Sigmoid colon (tissue), 7 donors: ENCODE measurements around the gene BPIFB2. TPM values are rescaled to one million over a fixed set of nuclear protein-coding genes. Genes with fewer than 3 reads are reported as not detected.

ENCODE experiments used
- DNase-seq: peaks from one replicate; pipeline ENCODE4 v3.0.0-alpha.2; 2019
- H3K27ac ChIP-seq, 4 donors: fragments of 200-600 bp; sonication (generic); one replicate each; pipeline ENCODE4 v1.5.1; 2016 to 2019; ENCODE audit warnings: mild to moderate bottlenecking in 1 of 4
- H3K27me3 ChIP-seq, 3 donors: fragments of 200-600 bp; sonication (generic); one replicate each; pipeline ENCODE4 v1.5.1; 2019; ENCODE audit warnings: mild to moderate bottlenecking in 1 of 3
- H3K36me3 ChIP-seq, 4 donors: fragments of 200-600 bp; sonication (generic); one replicate each; pipeline ENCODE4 v1.5.1; 2016 to 2019
- H3K4me1 ChIP-seq, 4 donors: fragments of 200-600 bp; sonication (generic); one replicate each; pipeline ENCODE4 v1.5.1; 2017 to 2019
- H3K4me3 ChIP-seq, 4 donors: fragments of 200-600 bp; sonication (generic); one replicate each; pipeline ENCODE4 v1.5.1; 2017 to 2019; ENCODE audit warnings: mild to moderate bottlenecking in 2 of 4, moderate library complexity in 1 of 4
- H3K9me3 ChIP-seq, 4 donors: fragments of 200-600 bp in 3 of 4; sonication (generic) in 3 of 4; one replicate each; pipeline versions ENCODE4 v1.5.1 to v1.6.1; 2013 to 2019
- EP300 ChIP-seq, 4 donors: sonication (generic); formaldehyde crosslinking; IDR thresholded peaks; one replicate each; pipeline ENCODE4 v1.6.1; 2017; ENCODE audit warnings: antibody characterized with exemption in 4 of 4
- POLR2A ChIP-seq, 2 donors: fragments of 450-650 bp; IDR thresholded peaks; one replicate each; pipeline ENCODE4 v1.6.1; 2016; ENCODE audit warnings: antibody characterized with exemption in 2 of 2, mild to moderate bottlenecking in 2 of 2, moderate library complexity in 2 of 2
- POLR2AphosphoS5 ChIP-seq, 4 donors: sonication (generic); formaldehyde crosslinking; IDR thresholded peaks; one replicate each; pipeline ENCODE4 v1.6.1; 2017; ENCODE audit warnings: antibody characterized with exemption in 4 of 4
- WGBS, 2 donors: extraction: QIAGEN DNeasy Blood & Tissue Kit; methylation state at CpG; one replicate each; pipeline ENCODE4 v1.1.7; 2013; 5-methylcytosine and 5-hydroxymethylcytosine counted together
- intact Hi-C: fragments of 100-400 bp; cut with DNase I; formaldehyde crosslinking; loops from one replicate; pipeline ENCODE4 v1.15.1; 2023
- polyA plus RNA-seq, 3 donors: library from polyadenylated mRNA; stranded (reverse); fragments of 200-250 nt; gene quantifications; one replicate each; pipeline ENCODE4 v1.2.3, GENCODE V29; 2013
- total RNA-seq, 4 donors: library from RNA; depleted of rRNA; stranded (reverse); fragments of >200 nt; gene quantifications; one replicate each; pipeline ENCODE4 v1.1.0, GENCODE V29; 2016
- TF ChIP-seq, protein P1 (sequence below), 4 experiments: fragments of 450-650 bp in 3 of 4; fragments of 200-600 bp in 1 of 4; IDR thresholded peaks; one replicate each; pipeline ENCODE4 v1.5.1; 2016 to 2019; ENCODE audit warnings: antibody characterized with exemption in 4 of 4, mild to moderate bottlenecking in 3 of 4, moderate library complexity in 2 of 4
- donor health status: healthy with polysubstance abuse.
- donor health status: Bipolar disorder and iron deficiency.
- donor health status: healthy.

BPIFB2 gene
- total and polyA plus RNA-seq, 7 donors: not detected

- Histone ChIP-seq H3K9me3 (no peaks in the 10 kb centered on the region), H3K4me1 (no peaks in the 10 kb centered on the region), H3K36me3 (no peaks in the 10 kb centered on the region), H3K27me3 (peaks cover 0 to 6% (median 0%) of the 10 kb centered on the region in 3 donors), H3K4me3 (no peak overlapping the region), H3K27ac (no peak overlapping the region)
- intact Hi-C loops: no loop called here
- TF ChIP-seq, protein P1, sequence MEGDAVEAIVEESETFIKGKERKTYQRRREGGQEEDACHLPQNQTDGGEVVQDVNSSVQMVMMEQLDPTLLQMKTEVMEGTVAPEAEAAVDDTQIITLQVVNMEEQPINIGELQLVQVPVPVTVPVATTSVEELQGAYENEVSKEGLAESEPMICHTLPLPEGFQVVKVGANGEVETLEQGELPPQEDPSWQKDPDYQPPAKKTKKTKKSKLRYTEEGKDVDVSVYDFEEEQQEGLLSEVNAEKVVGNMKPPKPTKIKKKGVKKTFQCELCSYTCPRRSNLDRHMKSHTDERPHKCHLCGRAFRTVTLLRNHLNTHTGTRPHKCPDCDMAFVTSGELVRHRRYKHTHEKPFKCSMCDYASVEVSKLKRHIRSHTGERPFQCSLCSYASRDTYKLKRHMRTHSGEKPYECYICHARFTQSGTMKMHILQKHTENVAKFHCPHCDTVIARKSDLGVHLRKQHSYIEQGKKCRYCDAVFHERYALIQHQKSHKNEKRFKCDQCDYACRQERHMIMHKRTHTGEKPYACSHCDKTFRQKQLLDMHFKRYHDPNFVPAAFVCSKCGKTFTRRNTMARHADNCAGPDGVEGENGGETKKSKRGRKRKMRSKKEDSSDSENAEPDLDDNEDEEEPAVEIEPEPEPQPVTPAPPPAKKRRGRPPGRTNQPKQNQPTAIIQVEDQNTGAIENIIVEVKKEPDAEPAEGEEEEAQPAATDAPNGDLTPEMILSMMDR (IDR thresholded peaks at IDR 0.05): no peak
- no peak for TF ChIP-seq EP300 (IDR thresholded peaks at IDR 0.05)
- TF ChIP-seq POLR2AphosphoS5 (IDR thresholded peaks at IDR 0.05): no peak
- no peak for TF ChIP-seq POLR2A (IDR thresholded peaks at IDR 0.05)
- DNase-seq: no peak
- 66 to 78% methylated on average over 12 of the region's 12 CpGs for WGBS, 2 donors
These were observed 6.3 kb downstream of the BPIFB2 start for GRCh38 chr20:33013701-33014326.

GRCh38 chr20:33014336-33015113 is 7.0 kb downstream of the BPIFB2 start:
- Histone ChIP-seq H3K27ac (no peak overlapping the region), H3K36me3 (no peaks in the 10 kb centered on the region), H3K9me3 (no peaks in the 10 kb centered on the region), H3K4me1 (no peaks in the 10 kb centered on the region), H3K4me3 (no peak overlapping the region), H3K27me3 (peaks cover 0 to 6% (median 0%) of the 10 kb centered on the region in 3 donors)
- WGBS, 2 donors: 54 to 67% methylated on average over 16 of the region's 16 CpGs
- DNase-seq: no peak
- intact Hi-C loops: no loop called here
- TF ChIP-seq, protein P1 (IDR thresholded peaks at IDR 0.05): no peak
- TF ChIP-seq EP300 (IDR thresholded peaks at IDR 0.05) (no peak), POLR2AphosphoS5 (IDR thresholded peaks at IDR 0.05) (no peak)

DNA sequence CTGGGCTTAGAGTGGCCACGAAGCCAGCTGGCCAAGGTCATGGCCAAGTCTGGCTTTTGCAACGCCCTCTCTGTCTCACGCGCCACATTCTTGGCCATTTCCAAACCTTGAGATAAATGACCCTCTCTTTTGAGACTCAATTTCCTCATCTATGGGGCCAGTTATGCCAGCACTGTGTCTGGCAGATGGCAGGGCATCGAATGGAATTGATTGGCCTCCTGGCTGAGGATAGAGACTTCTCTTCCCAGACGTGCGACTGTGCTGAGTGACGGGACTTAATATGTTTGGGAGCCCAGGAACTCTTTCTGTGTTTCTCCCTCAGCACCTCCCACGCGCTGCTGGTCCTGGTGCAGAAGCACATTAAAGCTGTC is 7.6 kb downstream of the BPIFB2 start:
- DNase-seq: no peak
- no peak overlapping the region for H3K4me3 ChIP-seq
- no peaks in the 10 kb centered on the region for H3K4me1 ChIP-seq
- H3K36me3 ChIP-seq: no peaks in the 10 kb centered on the region
- H3K9me3 ChIP-seq: no peaks in the 10 kb centered on the region
- intact Hi-C loops: no loop called here
- peaks cover 0 to 6% (median 0%) of the 10 kb centered on the region in 3 donors for H3K27me3 ChIP-seq
- TF ChIP-seq POLR2A (IDR thresholded peaks at IDR 0.05) (no peak), POLR2AphosphoS5 (IDR thresholded peaks at IDR 0.05) (no peak), EP300 (IDR thresholded peaks at IDR 0.05) (no peak)
- TF ChIP-seq, protein P1 (IDR thresholded peaks at IDR 0.05): no peak
- no peak overlapping the region for H3K27ac ChIP-seq
- WGBS, 2 donors: 78 to 88% methylated on average over 10 of the region's 10 CpGs

GRCh38 chr20:33015700-33016580 is 8.4 kb downstream of the BPIFB2 start:
- DNase-seq: no peak
- no peaks in the 10 kb centered on the region for H3K36me3 ChIP-seq
- intact Hi-C loops: no loop called here
- no peak overlapping the region for H3K27ac ChIP-seq
- TF ChIP-seq POLR2AphosphoS5 (IDR thresholded peaks at IDR 0.05) (no peak), POLR2A (IDR thresholded peaks at IDR 0.05) (no peak), EP300 (IDR thresholded peaks at IDR 0.05) (no peak)
- TF ChIP-seq, protein P1 (IDR thresholded peaks at IDR 0.05): no peak
- WGBS, 2 donors: 61 to 77% methylated on average over 15 of the region's 15 CpGs
- no peaks in the 10 kb centered on the region for H3K9me3 ChIP-seq
- peaks cover 0 to 6% (median 0%) of the 10 kb centered on the region in 3 donors for H3K27me3 ChIP-seq
- no peaks in the 10 kb centered on the region for H3K4me1 ChIP-seq
- H3K4me3 ChIP-seq: no peak overlapping the region
